SK-N-SH (cell line): Measurements from ENCODE around the gene GUCY1A2. TPM values are rescaled to one million over a fixed set of nuclear protein-coding genes. Genes with fewer than 3 reads are reported as not detected.

ENCODE experiments used
- CTCF ChIA-PET: fragments of 300-600, 350-600 bp; formaldehyde crosslinking; extraction: SDS; loops from one replicate; lab custom pipeline; 2021; lab: Yijun Ruan, JAX
- POLR2A ChIA-PET: fragments of 350-600 bp; sonication (Branson Sonifier 250); formaldehyde crosslinking; extraction: SDS; loops from one replicate; lab custom pipeline; 2020; ENCODE audit warnings: antibody characterized with exemption, inconsistent platforms; lab: Yijun Ruan, JAX
- DNase-seq: peaks from one replicate; pipeline ENCODE4 v3.0.0; 2012
- H2AFZ ChIP-seq: fragments of 200-600 bp; sonication (generic); 2 replicates; pipeline ENCODE4 v1.8.1; 2016; ENCODE audit warnings: antibody characterized with exemption, mild to moderate bottlenecking, low read depth
- H3F3A ChIP-seq: fragments of 200-600 bp; sonication (generic); replicated peaks from 2 replicates; pipeline ENCODE3; 2016; ENCODE audit warnings: antibody characterized with exemption, mild to moderate bottlenecking; ENCODE audit not compliant: insufficient read depth
- H3K27ac ChIP-seq, 2 experiments: fragments of 200-500 bp in 1 of 2; fragments of 200-600 bp in 1 of 2; sonication (Bioruptor generic) in 1 of 2; sonication (generic), shearing (Covaris generic) in 1 of 2; 2 replicates each; pipeline versions ENCODE4 v1.5.1 to v1.6.1; 2014 to 2016; ENCODE audit warnings: low read depth in 2 of 2, inconsistent platforms in 1 of 2, low read length in 1 of 2, mild to moderate bottlenecking in 1 of 2, mixed read lengths in 1 of 2
- H3K27me3 ChIP-seq: fragments of 200-600 bp; sonication (generic), shearing (Covaris generic); 2 replicates; pipeline ENCODE4 v1.6.1; 2016; ENCODE audit warnings: mixed run types; ENCODE audit not compliant: insufficient read depth
- H3K36me3 ChIP-seq, 2 experiments: fragments of 200-500 bp in 1 of 2; fragments of 200-600 bp in 1 of 2; sonication (Bioruptor generic) in 1 of 2; sonication (generic) in 1 of 2; replicated peaks in 1 of 2; 2 replicates each; pipeline versions ENCODE3 to v1.5.1; 2014 to 2016; ENCODE audit warnings: low read length in 1 of 2, mild to moderate bottlenecking in 1 of 2; ENCODE audit not compliant: insufficient read depth in 2 of 2, control insufficient read depth in 1 of 2
- H3K4me1 ChIP-seq, 2 experiments: fragments of 200-500 bp in 1 of 2; fragments of 200-600 bp in 1 of 2; sonication (Bioruptor generic) in 1 of 2; sonication (generic), shearing (Covaris generic) in 1 of 2; 2 replicates each; pipeline versions ENCODE4 v1.5.1 to v1.6.1; 2014 to 2016; ENCODE audit warnings: low read depth in 1 of 2, low read length in 1 of 2, mixed run types in 1 of 2; ENCODE audit not compliant: insufficient read depth in 2 of 2, control insufficient read depth in 1 of 2
- H3K4me2 ChIP-seq: fragments of 200-600 bp; sonication (generic), shearing (Covaris generic); 2 replicates; pipeline ENCODE4 v1.6.1; 2017; ENCODE audit warnings: mixed run types
- H3K4me3 ChIP-seq, 2 experiments: fragments of 200-500 bp in 1 of 2; fragments of 200-600 bp in 1 of 2; sonication (Bioruptor generic) in 1 of 2; sonication (generic), shearing (Covaris generic) in 1 of 2; 2 replicates each; pipeline versions ENCODE4 v1.5.1 to v1.8.1; 2014 to 2016; ENCODE audit warnings: low read depth in 2 of 2, inconsistent platforms in 1 of 2, low read length in 1 of 2, mild to moderate bottlenecking in 1 of 2, mixed read lengths in 1 of 2, moderate library complexity in 1 of 2
- H3K79me2 ChIP-seq: fragments of 200-600 bp; sonication (generic); 2 replicates; pipeline ENCODE4 v1.8.1; 2017; ENCODE audit warnings: mild to moderate bottlenecking; ENCODE audit not compliant: insufficient read depth
- H3K9ac ChIP-seq: fragments of 200-600 bp; sonication (generic); 2 replicates; pipeline ENCODE4 v1.6.1; 2017; ENCODE audit warnings: mixed run types
- H3K9me2 ChIP-seq: fragments of 200-600 bp; sonication (generic); 2 replicates; pipeline ENCODE4 v1.6.1; 2017; ENCODE audit warnings: mixed run types
- H3K9me3 ChIP-seq: fragments of 200-600 bp; sonication (generic); 2 replicates; pipeline ENCODE4 v1.6.1; 2017; ENCODE audit warnings: mixed run types, mild to moderate bottlenecking, moderate library complexity
- H4K20me1 ChIP-seq: fragments of 200-600 bp; sonication (generic); 2 replicates; pipeline ENCODE4 v1.6.1; 2017; ENCODE audit warnings: mild to moderate bottlenecking, mixed run types; ENCODE audit not compliant: insufficient read depth
- CHD2 ChIP-seq: fragments of 150-350 bp; IDR thresholded peaks from 2 replicates; pipeline ENCODE4 v1.6.1; 2018; ENCODE audit warnings: low read length; ENCODE audit not compliant: partially characterized antibody
- ELF1 ChIP-seq: IDR thresholded peaks from 2 replicates; pipeline ENCODE4 v1.4.0; 2012
- EP300 ChIP-seq, 2 experiments: IDR thresholded peaks; 2 replicates each; pipeline versions ENCODE4 v1.4.0 to v1.6.1; 2012; ENCODE audit warnings: borderline replicate concordance in 1 of 2, low read depth in 1 of 2, low read length in 1 of 2
- EZH2phosphoT487 ChIP-seq: fragments of 200-600 bp; sonication (generic); IDR thresholded peaks from 2 replicates; pipeline ENCODE4 v1.6.1; 2017; ENCODE audit warnings: low read depth, mixed run types, mild to moderate bottlenecking, antibody characterized with exemption, moderate library complexity, borderline replicate concordance
- FOSL2 ChIP-seq: IDR thresholded peaks from 2 replicates; pipeline ENCODE4 v1.4.0; 2012; ENCODE audit warnings: low read depth, mild to moderate bottlenecking, moderate library complexity, borderline replicate concordance
- FOXJ3 ChIP-seq: sonication (generic); formaldehyde crosslinking; IDR thresholded peaks from 2 replicates; pipeline ENCODE4 v1.5.1; 2020; ENCODE audit warnings: mild to moderate bottlenecking, missing genetic modification reagents
- JUND ChIP-seq: IDR thresholded peaks from 2 replicates; pipeline ENCODE4 v1.4.0; 2012
- MEF2A ChIP-seq: IDR thresholded peaks from 2 replicates; pipeline ENCODE4 v1.4.0; 2012; ENCODE audit warnings: low read depth, borderline replicate concordance
- MXI1 ChIP-seq: IDR thresholded peaks from 2 replicates; pipeline ENCODE4 v1.6.1; 2012; ENCODE audit warnings: mild to moderate bottlenecking, low read depth, low read length, improper control_type of control experiment
- POLR2AphosphoS5 ChIP-seq: IDR thresholded peaks from 2 replicates; pipeline ENCODE4 v1.6.1; 2012; ENCODE audit warnings: low read depth, low read length
- RFX5 ChIP-seq: IDR thresholded peaks from 2 replicates; pipeline ENCODE4 v1.6.1; 2012; ENCODE audit warnings: mild to moderate bottlenecking, improper control_type of control experiment, low read length
- SIN3A ChIP-seq: IDR thresholded peaks from 2 replicates; pipeline ENCODE4 v1.6.1; 2012; ENCODE audit warnings: low read depth, mild to moderate bottlenecking, low read length, moderate library complexity, borderline replicate concordance
- TAF1 ChIP-seq: IDR thresholded peaks from 2 replicates; pipeline ENCODE4 v1.6.1; 2012; ENCODE audit warnings: low read depth, mild to moderate bottlenecking, low read length, moderate library complexity, borderline replicate concordance
- TCF12 ChIP-seq: IDR thresholded peaks from 2 replicates; pipeline ENCODE4 v1.4.0; 2012
- TEAD4 ChIP-seq: IDR thresholded peaks from 2 replicates; pipeline ENCODE4 v1.4.0; 2012; ENCODE audit warnings: mild to moderate bottlenecking, borderline replicate concordance; ENCODE audit not compliant: insufficient read depth
- YY1 ChIP-seq: IDR thresholded peaks from 2 replicates; pipeline ENCODE4 v1.4.0; 2012; ENCODE audit warnings: low read depth, mild to moderate bottlenecking
- WGBS: methylation state at CpG from one replicate; pipeline ENCODE4 v1.1.6; 2017; ENCODE audit warnings: low lambda C conversion rate; 5-methylcytosine and 5-hydroxymethylcytosine counted together
- polyA plus RNA-seq, 3 experiments: library from polyadenylated mRNA; depleted of rRNA; stranded (reverse); fragments of >200 nt; gene quantifications; 2 replicates each; pipeline ENCODE4 v1.2.3, GENCODE V29; 2012
- TF ChIP-seq, protein P1 (sequence below): fragments of 150-350 bp; IDR thresholded peaks from 2 replicates; pipeline ENCODE4 v1.6.1; 2017; ENCODE audit warnings: antibody characterized with exemption, low read length, low read depth, borderline replicate concordance
- TF ChIP-seq, protein P2 (sequence below): IDR thresholded peaks from 2 replicates; pipeline ENCODE4 v1.6.1; 2012; ENCODE audit warnings: mild to moderate bottlenecking, low read depth, low read length, moderate library complexity

Gene GUCY1A2
- polyA plus RNA-seq, 1 of the 3 experiments (the other 2 are of a cell fraction) = 0.26 TPM

DNA sequence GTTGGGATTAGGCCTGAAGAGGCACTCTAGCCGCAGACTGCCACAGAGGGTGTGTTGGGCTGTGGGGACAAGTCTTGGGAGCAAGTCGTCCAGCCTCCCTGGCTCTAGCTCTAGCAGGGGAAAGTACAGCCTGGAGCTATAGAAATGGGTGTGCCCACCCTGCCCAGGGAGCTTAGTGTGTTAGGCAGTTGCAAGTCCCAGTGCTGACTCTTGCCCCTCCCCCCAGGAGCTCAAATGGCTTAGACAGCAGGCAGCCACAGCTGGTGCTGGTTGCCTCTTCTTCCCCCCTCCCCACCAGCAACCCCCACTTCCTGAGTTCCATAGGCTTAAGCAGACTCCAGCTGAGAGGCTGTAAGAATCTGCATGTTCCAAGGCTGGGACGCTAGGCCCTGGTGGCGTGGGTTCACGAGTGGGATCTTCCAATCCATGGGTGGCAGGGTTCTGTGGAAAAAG, 61.2 kb downstream of the GUCY1A2 start:
- H3K79me2 ChIP-seq = no peaks in the 10 kb centered on the region
- no peak overlapping the region for H2AFZ ChIP-seq
- no peak for DNase-seq
- H3K9me2 ChIP-seq = no peaks in the 10 kb centered on the region
- H3K4me1 ChIP-seq = peaks cover 0 to 43% of the 10 kb centered on the region in 2 experiments; a peak in 2 of 4 replicates
- no peak overlapping the region for H3K27ac ChIP-seq
- no peaks in the 10 kb centered on the region for H3K27me3 ChIP-seq
- H3K4me2 ChIP-seq = no peak overlapping the region
- peaks cover 11% of the 10 kb centered on the region for H3F3A ChIP-seq
- ChIA-PET POLR2A (no interaction called here), CTCF (interaction anchor here (0.8 kb wide), 1 partner anchor 45 kb away, joined by 3 read pairs; no protein-coding TSS in a partner anchor)
- no peaks in the 10 kb centered on the region for H4K20me1 ChIP-seq
- 66% methylated on average over 3 of the region's 5 CpGs for WGBS
- H3K36me3 ChIP-seq = no peaks in the 10 kb centered on the region
- H3K4me3 ChIP-seq = no peak overlapping the region
- H3K9ac ChIP-seq = no peak overlapping the region
- H3K9me3 ChIP-seq = no peaks in the 10 kb centered on the region
- no peak for TF ChIP-seq JUND
- no peak for TF ChIP-seq YY1
- TF ChIP-seq FOXJ3 (CRISPR knock-in tag) = no peak
- no peak for TF ChIP-seq ELF1
- no peak for TF ChIP-seq TEAD4
- no peak for TF ChIP-seq TCF12
- no peak for TF ChIP-seq FOSL2
- TF ChIP-seq CHD2 = no peak
- TF ChIP-seq, protein P1, sequence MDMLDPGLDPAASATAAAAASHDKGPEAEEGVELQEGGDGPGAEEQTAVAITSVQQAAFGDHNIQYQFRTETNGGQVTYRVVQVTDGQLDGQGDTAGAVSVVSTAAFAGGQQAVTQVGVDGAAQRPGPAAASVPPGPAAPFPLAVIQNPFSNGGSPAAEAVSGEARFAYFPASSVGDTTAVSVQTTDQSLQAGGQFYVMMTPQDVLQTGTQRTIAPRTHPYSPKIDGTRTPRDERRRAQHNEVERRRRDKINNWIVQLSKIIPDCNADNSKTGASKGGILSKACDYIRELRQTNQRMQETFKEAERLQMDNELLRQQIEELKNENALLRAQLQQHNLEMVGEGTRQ = no peak
- TF ChIP-seq RFX5 = no peak
- no peak for TF ChIP-seq MEF2A
- no peak for TF ChIP-seq EP300 (IDR thresholded peaks at IDR 0.05; ENCODE audit: borderline replicate concordance in 1 of 2, low read depth in 1 of 2, low read length in 1 of 2)
- TF ChIP-seq SIN3A = no peak
- TF ChIP-seq MXI1 = no peak
- TF ChIP-seq, protein P2, sequence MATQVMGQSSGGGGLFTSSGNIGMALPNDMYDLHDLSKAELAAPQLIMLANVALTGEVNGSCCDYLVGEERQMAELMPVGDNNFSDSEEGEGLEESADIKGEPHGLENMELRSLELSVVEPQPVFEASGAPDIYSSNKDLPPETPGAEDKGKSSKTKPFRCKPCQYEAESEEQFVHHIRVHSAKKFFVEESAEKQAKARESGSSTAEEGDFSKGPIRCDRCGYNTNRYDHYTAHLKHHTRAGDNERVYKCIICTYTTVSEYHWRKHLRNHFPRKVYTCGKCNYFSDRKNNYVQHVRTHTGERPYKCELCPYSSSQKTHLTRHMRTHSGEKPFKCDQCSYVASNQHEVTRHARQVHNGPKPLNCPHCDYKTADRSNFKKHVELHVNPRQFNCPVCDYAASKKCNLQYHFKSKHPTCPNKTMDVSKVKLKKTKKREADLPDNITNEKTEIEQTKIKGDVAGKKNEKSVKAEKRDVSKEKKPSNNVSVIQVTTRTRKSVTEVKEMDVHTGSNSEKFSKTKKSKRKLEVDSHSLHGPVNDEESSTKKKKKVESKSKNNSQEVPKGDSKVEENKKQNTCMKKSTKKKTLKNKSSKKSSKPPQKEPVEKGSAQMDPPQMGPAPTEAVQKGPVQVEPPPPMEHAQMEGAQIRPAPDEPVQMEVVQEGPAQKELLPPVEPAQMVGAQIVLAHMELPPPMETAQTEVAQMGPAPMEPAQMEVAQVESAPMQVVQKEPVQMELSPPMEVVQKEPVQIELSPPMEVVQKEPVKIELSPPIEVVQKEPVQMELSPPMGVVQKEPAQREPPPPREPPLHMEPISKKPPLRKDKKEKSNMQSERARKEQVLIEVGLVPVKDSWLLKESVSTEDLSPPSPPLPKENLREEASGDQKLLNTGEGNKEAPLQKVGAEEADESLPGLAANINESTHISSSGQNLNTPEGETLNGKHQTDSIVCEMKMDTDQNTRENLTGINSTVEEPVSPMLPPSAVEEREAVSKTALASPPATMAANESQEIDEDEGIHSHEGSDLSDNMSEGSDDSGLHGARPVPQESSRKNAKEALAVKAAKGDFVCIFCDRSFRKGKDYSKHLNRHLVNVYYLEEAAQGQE = no peak
- TF ChIP-seq POLR2AphosphoS5 = no peak
- TF ChIP-seq EZH2phosphoT487 = no peak
- TF ChIP-seq TAF1 = no peak
